OCI-LY1 (cell line): Measurements from ENCODE around the gene TPO.

ENCODE experiments used
- H2AFZ ChIP-seq: fragments of 200-600 bp; sonication (generic), shearing (Covaris generic); 2 replicates; pipeline ENCODE4 v1.6.0; 2014; ENCODE audit warnings: antibody characterized with exemption, mild to moderate bottlenecking, low read length
- H3F3A ChIP-seq: fragments of 200-600 bp; sonication (generic), shearing (Covaris generic); 2 replicates; pipeline ENCODE4 v1.6.0; 2014; ENCODE audit warnings: mild to moderate bottlenecking, antibody characterized with exemption, low read length, moderate library complexity; ENCODE audit not compliant: insufficient read depth
- H3K27ac ChIP-seq: fragments of 200-600 bp; sonication (generic); 2 replicates; pipeline ENCODE4 v1.5.1; 2014; ENCODE audit warnings: low read length, mixed run types, mild to moderate bottlenecking, low read depth; ENCODE audit not compliant: poor library complexity, severe bottlenecking
- H3K27me3 ChIP-seq: fragments of 200-600 bp; sonication (generic); 2 replicates; pipeline ENCODE4 v1.6.0; 2014; ENCODE audit warnings: antibody characterized with exemption, mild to moderate bottlenecking, low read length, moderate library complexity; ENCODE audit not compliant: insufficient read depth
- H3K36me3 ChIP-seq: fragments of 200-600 bp; sonication (generic); 2 replicates; pipeline ENCODE4 v1.6.1; 2014; ENCODE audit warnings: mild to moderate bottlenecking, antibody characterized with exemption, low read length, moderate library complexity, mixed read lengths; ENCODE audit not compliant: insufficient read depth
- H3K4me1 ChIP-seq: fragments of 200-600 bp; sonication (generic); 2 replicates; pipeline ENCODE4 v1.5.1; 2014; ENCODE audit warnings: mild to moderate bottlenecking, low read length, moderate library complexity; ENCODE audit not compliant: insufficient read depth, severe bottlenecking
- H3K4me2 ChIP-seq: fragments of 200-600 bp; sonication (generic), shearing (Covaris generic); 2 replicates; pipeline ENCODE4 v1.6.1; 2014; ENCODE audit warnings: low read length
- H3K4me3 ChIP-seq: fragments of 200-600 bp; sonication (generic); 2 replicates; pipeline ENCODE4 v1.5.1; 2014; ENCODE audit warnings: low read length, low read depth, mild to moderate bottlenecking, mixed read lengths; ENCODE audit not compliant: poor library complexity, severe bottlenecking
- H3K79me2 ChIP-seq: fragments of 200-600 bp; shearing (Covaris generic); 2 replicates; pipeline ENCODE4 v1.6.1; 2016; ENCODE audit warnings: mixed run types, low read length, mixed read lengths; ENCODE audit not compliant: insufficient read depth
- H3K9ac ChIP-seq: fragments of 200-600 bp; sonication (generic), shearing (Covaris generic); 2 replicates; pipeline ENCODE4 v1.6.1; 2014; ENCODE audit warnings: mild to moderate bottlenecking, low read length, mixed read lengths
- H3K9me2 ChIP-seq: fragments of 200-600 bp; sonication (generic), shearing (Covaris generic); 2 replicates; pipeline ENCODE4 v1.6.1; 2014; ENCODE audit warnings: low read depth, mild to moderate bottlenecking, low read length, mixed read lengths
- H3K9me3 ChIP-seq: fragments of 200-600 bp; shearing (Covaris generic); 2 replicates; pipeline ENCODE4 v1.6.1; 2014; ENCODE audit warnings: low read length, mixed read lengths
- H4K20me1 ChIP-seq: fragments of 200-600 bp; sonication (generic), shearing (Covaris generic); 2 replicates; pipeline ENCODE4 v1.6.0; 2016; ENCODE audit warnings: mild to moderate bottlenecking, low read length; ENCODE audit not compliant: insufficient read depth
- EZH2 ChIP-seq: fragments of 200-600 bp; sonication (generic), shearing (Covaris generic); IDR thresholded peaks from 2 replicates; pipeline ENCODE4 v1.8.0; 2017; ENCODE audit warnings: borderline replicate concordance, mixed run types, mild to moderate bottlenecking, antibody characterized with exemption, low read length, moderate library complexity, mixed read lengths
- TF ChIP-seq, protein P1 (sequence below): fragments of 200-600 bp; sonication (generic), shearing (Covaris generic); IDR thresholded peaks from 2 replicates; pipeline ENCODE4 v1.5.1; 2017; ENCODE audit warnings: mild to moderate bottlenecking, antibody characterized with exemption, low read length, moderate library complexity, mixed read lengths

Gene TPO

DNA sequence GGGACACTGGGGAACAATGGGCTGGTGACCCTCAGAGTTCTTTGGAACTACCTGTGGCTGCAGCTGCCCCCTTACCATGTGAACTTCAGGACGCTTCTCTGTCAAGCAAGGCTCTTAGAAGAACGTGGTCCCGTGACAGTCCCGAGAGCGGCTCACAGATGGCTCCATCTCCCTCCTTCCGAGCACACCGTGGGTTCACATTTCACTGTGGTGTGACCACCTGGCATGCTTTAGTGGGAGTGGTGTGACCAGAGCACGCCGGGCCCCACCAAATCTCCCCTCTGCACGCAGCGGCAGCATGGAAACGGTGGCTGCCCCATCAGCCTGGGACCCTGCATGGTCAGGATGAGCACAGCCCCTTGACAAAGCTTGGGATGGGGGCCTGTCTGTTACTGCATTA, 9.7 kb upstream of the TPO start:
- TF ChIP-seq, protein P1, sequence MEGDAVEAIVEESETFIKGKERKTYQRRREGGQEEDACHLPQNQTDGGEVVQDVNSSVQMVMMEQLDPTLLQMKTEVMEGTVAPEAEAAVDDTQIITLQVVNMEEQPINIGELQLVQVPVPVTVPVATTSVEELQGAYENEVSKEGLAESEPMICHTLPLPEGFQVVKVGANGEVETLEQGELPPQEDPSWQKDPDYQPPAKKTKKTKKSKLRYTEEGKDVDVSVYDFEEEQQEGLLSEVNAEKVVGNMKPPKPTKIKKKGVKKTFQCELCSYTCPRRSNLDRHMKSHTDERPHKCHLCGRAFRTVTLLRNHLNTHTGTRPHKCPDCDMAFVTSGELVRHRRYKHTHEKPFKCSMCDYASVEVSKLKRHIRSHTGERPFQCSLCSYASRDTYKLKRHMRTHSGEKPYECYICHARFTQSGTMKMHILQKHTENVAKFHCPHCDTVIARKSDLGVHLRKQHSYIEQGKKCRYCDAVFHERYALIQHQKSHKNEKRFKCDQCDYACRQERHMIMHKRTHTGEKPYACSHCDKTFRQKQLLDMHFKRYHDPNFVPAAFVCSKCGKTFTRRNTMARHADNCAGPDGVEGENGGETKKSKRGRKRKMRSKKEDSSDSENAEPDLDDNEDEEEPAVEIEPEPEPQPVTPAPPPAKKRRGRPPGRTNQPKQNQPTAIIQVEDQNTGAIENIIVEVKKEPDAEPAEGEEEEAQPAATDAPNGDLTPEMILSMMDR = no peak
- no peak for TF ChIP-seq EZH2

DNA sequence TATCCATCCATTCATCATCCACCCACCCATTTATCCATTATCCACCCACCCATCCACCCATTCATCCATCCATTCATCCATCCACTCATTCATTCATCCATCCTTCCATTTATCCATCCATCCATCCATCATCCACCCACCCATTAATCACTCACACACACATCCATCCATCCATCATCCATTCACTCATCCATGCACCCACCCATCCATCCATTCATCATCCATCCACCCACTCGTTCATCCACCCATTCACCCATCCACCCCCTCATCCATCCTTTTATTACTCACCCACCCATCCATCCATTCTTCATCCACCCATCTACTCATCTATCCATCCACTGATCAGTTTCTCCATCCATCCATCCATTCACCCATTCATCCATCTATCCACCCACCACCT, 8.1 kb upstream of the TPO start:
- H2AFZ ChIP-seq = no peak overlapping the region
- no peak overlapping the region for H3K4me2 ChIP-seq
- no peak overlapping the region for H3K9ac ChIP-seq
- no peaks in the 10 kb centered on the region for H3K4me1 ChIP-seq
- H3K36me3 ChIP-seq = no peaks in the 10 kb centered on the region
- no peak overlapping the region for H3K4me3 ChIP-seq
- no peaks in the 10 kb centered on the region for H3K79me2 ChIP-seq
- TF ChIP-seq, protein P1 = no peak
- TF ChIP-seq EZH2 = no peak
- no peaks in the 10 kb centered on the region for H4K20me1 ChIP-seq
- H3K9me3 ChIP-seq = no peaks in the 10 kb centered on the region
- no peaks in the 10 kb centered on the region for H3F3A ChIP-seq
- H3K27ac ChIP-seq = no peak overlapping the region
- no peaks in the 10 kb centered on the region for H3K9me2 ChIP-seq
- no peaks in the 10 kb centered on the region for H3K27me3 ChIP-seq

More for the DNA sequence above, 9.7 kb upstream of the TPO start:
- Histone ChIP-seq H3K9me2 (no peaks in the 10 kb centered on the region), H3K9ac (no peak overlapping the region), H3K4me2 (no peak overlapping the region), H3K27ac (no peak overlapping the region), H3K36me3 (no peaks in the 10 kb centered on the region), H3K79me2 (no peaks in the 10 kb centered on the region), H2AFZ (no peak overlapping the region), H3K4me1 (no peaks in the 10 kb centered on the region), H3F3A (no peaks in the 10 kb centered on the region), H3K4me3 (no peak overlapping the region), H4K20me1 (no peaks in the 10 kb centered on the region), H3K9me3 (no peaks in the 10 kb centered on the region), H3K27me3 (no peaks in the 10 kb centered on the region)

DNA sequence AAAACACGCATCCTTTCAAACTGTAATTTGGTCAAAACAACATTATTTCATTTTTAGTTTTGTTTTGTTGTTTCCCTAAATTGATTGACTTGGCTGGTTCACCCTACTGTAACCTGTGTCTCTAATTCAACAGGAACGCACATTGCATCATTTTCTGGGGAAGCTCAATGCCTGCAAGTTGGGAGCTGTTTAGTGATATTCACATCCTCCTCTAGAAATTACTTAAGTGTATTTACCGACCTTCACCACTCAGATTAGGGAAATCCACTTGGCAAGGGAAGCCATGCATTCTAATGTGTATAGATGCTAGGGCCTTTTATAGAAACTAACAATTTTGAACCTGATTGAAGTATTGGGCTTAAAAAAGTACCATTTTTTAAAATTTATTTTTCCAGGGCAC, 7.3 kb upstream of the TPO start:
- Histone ChIP-seq H3K27ac (no peak overlapping the region), H4K20me1 (no peaks in the 10 kb centered on the region), H3K4me2 (no peak overlapping the region), H3K4me1 (no peaks in the 10 kb centered on the region), H3K27me3 (no peaks in the 10 kb centered on the region), H3K4me3 (no peak overlapping the region), H3K36me3 (no peaks in the 10 kb centered on the region), H3K9me3 (no peaks in the 10 kb centered on the region), H2AFZ (no peak overlapping the region), H3K79me2 (no peaks in the 10 kb centered on the region), H3K9ac (no peak overlapping the region), H3K9me2 (no peaks in the 10 kb centered on the region), H3F3A (no peaks in the 10 kb centered on the region)
- TF ChIP-seq, protein P1 = no peak
- TF ChIP-seq EZH2 = no peak
